GM18909 (cell line): Measurements from ENCODE around the gene NEU1.
"Not testable (repeated sequence)": the region's sequence is repeated elsewhere in the genome, so short reads cannot be mapped to it uniquely, and the experiment has no call there.

Experiments used
- ATAC-seq: cut with Tn5 transposase; IDR thresholded peaks from one replicate; pipeline ENCODE4 v1.9.1; 2021; ENCODE audit warnings: mild to moderate bottlenecking; ENCODE audit not compliant: unreplicated experiment, poor library complexity

NEU1 gene

GRCh38 chr6:31822036-31822821 lies 40.4 kb downstream of the NEU1 start:
- ATAC-seq = peak; percentile 33

- peak; percentile 48 for ATAC-seq
These were observed 41.2 kb downstream of the NEU1 start for GRCh38 chr6:31821301-31822035.

- not testable (repeated sequence) for ATAC-seq
These were observed 42.2 kb downstream of the NEU1 start for GRCh38 chr6:31820399-31820798.

GRCh38 chr6:31819871-31820299 lies 42.7 kb downstream of the NEU1 start:
- no peak for ATAC-seq

- ATAC-seq = not testable (repeated sequence)
These were observed 44.6 kb downstream of the NEU1 start for GRCh38 chr6:31817929-31818511.

GRCh38 chr6:31817133-31817928 lies 45.3 kb downstream of the NEU1 start:
- not testable (repeated sequence) for ATAC-seq

- peak; percentile 47 for ATAC-seq
These were observed 47.4 kb downstream of the NEU1 start, which contains the start of the genes HSPA1A and HSPA1L for GRCh38 chr6:31815025-31815838. TSS of gene HSPA1A (plus strand) at chr6:31815543. CDS start at chr6:31815757, 214 bp downstream. TSS of gene HSPA1L (minus strand) at chr6:31815283. CDS start at chr6:31811972, 3,311 bp downstream.

- ATAC-seq = no peak
These were observed 48.0 kb downstream of the NEU1 start for GRCh38 chr6:31814677-31815024.

GRCh38 chr6:31813465-31813849 lies 49.2 kb downstream of the NEU1 start:
- ATAC-seq = no peak

GRCh38 chr6:31811645-31812044 lies 51.0 kb downstream of the NEU1 start:
- no peak for ATAC-seq

- ATAC-seq = not testable (repeated sequence)
These were observed 54.0 kb downstream of the NEU1 start for GRCh38 chr6:31808599-31808998.
